H1 (cell line): ENCODE data around the gene PEX5L. TPM values are rescaled to one million over a fixed set of nuclear protein-coding genes. Genes with fewer than 3 reads are reported as not detected.

Source experiments
- CTCF ChIA-PET: fragments of 300-600 bp; sonication (Branson Sonifier 250); formaldehyde crosslinking; loops from one replicate; lab custom pipeline; 2021; ENCODE audit not compliant: partially characterized antibody; lab: Charles Lee
- POLR2A ChIA-PET: fragments of 300-600 bp; sonication (Branson Sonifier 250); formaldehyde crosslinking; loops from one replicate; lab custom pipeline; 2021; ENCODE audit warnings: inconsistent platforms; ENCODE audit not compliant: partially characterized antibody; lab: Charles Lee
- DNase-seq, 2 experiments: peaks; one replicate each; pipeline versions ENCODE4 v3.0.0 to v3.0.0-alpha.2; 2010 to 2022; ENCODE audit warnings: low spot score in 2 of 2, low read depth in 1 of 2, mixed read lengths in 1 of 2
- FAIRE-seq: peaks from 2 replicates; lab custom pipeline; 2011; peaks lifted over from hg19 to GRCh38; lab: Jason Lieb, UNC
- H2AFZ ChIP-seq: 2 replicates; pipeline ENCODE4 v1.8.1; 2012; ENCODE audit warnings: low read length, inconsistent platforms
- H2AK5ac ChIP-seq: 2 replicates; pipeline ENCODE4 v1.6.1; 2013; ENCODE audit warnings: low read depth, low read length
- H2BK120ac ChIP-seq: replicated peaks from 2 replicates; pipeline ENCODE3; 2013; ENCODE audit warnings: low read depth, low read length, inconsistent platforms
- H2BK12ac ChIP-seq: 2 replicates; pipeline ENCODE4 v1.6.1; 2013; ENCODE audit warnings: low read depth, low read length
- H2BK15ac ChIP-seq: 2 replicates; pipeline ENCODE4 v1.6.1; 2013; ENCODE audit warnings: low read length
- H2BK20ac ChIP-seq: 2 replicates; pipeline ENCODE4 v1.6.1; 2013; ENCODE audit warnings: low read length
- H2BK5ac ChIP-seq: 2 replicates; pipeline ENCODE4 v1.6.1; 2013; ENCODE audit warnings: low read depth, low read length
- H3K14ac ChIP-seq: 2 replicates; pipeline ENCODE4 v1.6.1; 2013; ENCODE audit warnings: inconsistent platforms; ENCODE audit not compliant: insufficient read length
- H3K18ac ChIP-seq: 2 replicates; pipeline ENCODE4 v1.6.1; 2013; ENCODE audit warnings: low read length; ENCODE audit errors: extremely low read depth
- H3K23ac ChIP-seq: 2 replicates; pipeline ENCODE4 v1.6.1; 2013; ENCODE audit warnings: inconsistent platforms; ENCODE audit not compliant: insufficient read length
- H3K23me2 ChIP-seq: 2 replicates; pipeline ENCODE4 v1.6.1; 2013; ENCODE audit warnings: low read depth, low read length
- H3K27ac ChIP-seq: 2 replicates; pipeline ENCODE4 v1.6.1; 2011; ENCODE audit warnings: low read depth, low read length, inconsistent platforms
- H3K27me3 ChIP-seq, 4 experiments: replicated peaks in 1 of 4; 1 replicate in 1 of 4; 2 replicates in 3 of 4; pipeline versions ENCODE4 v1.6.1 to v1.8.1; 2011 to 2013; ENCODE audit warnings: low read length in 3 of 4, mild to moderate bottlenecking in 3 of 4, inconsistent platforms in 2 of 4, mixed read lengths in 2 of 4, moderate library complexity in 1 of 4; ENCODE audit not compliant: control insufficient read depth in 3 of 4, insufficient read depth in 3 of 4; ENCODE audit errors: extremely low read depth in 1 of 4
- H3K36me3 ChIP-seq, 4 experiments: 2 replicates each; pipeline versions ENCODE4 v1.6.1 to v1.8.1; 2011 to 2013; ENCODE audit warnings: mild to moderate bottlenecking in 4 of 4, low read length in 3 of 4, moderate library complexity in 2 of 4, control low read depth in 1 of 4, inconsistent platforms in 1 of 4; ENCODE audit not compliant: insufficient read depth in 4 of 4, control insufficient read depth in 2 of 4
- H3K4ac ChIP-seq: replicated peaks from 2 replicates; pipeline ENCODE3; 2013; ENCODE audit warnings: low read length, low read depth, mixed read lengths, inconsistent platforms; ENCODE audit not compliant: insufficient read length
- H3K4me1 ChIP-seq, 4 experiments: replicated peaks in 1 of 4; 1 replicate in 1 of 4; 2 replicates in 3 of 4; pipeline versions ENCODE4 v1.6.1 to v1.8.1; 2011 to 2013; ENCODE audit warnings: low read length in 3 of 4, inconsistent platforms in 2 of 4, mixed read lengths in 1 of 4; ENCODE audit not compliant: insufficient read depth in 4 of 4, control insufficient read depth in 3 of 4
- H3K4me2 ChIP-seq, 2 experiments: 2 replicates each; pipeline versions ENCODE4 v1.6.1 to v1.8.1; 2011 to 2013; ENCODE audit warnings: low read depth in 2 of 2, low read length in 2 of 2, control low read depth in 1 of 2, inconsistent platforms in 1 of 2, mild to moderate bottlenecking in 1 of 2; ENCODE audit not compliant: insufficient read depth in 1 of 2
- H3K4me3 ChIP-seq, 4 experiments: fragments of 200-600, 300-600 bp in 1 of 4; sonication (generic), shearing (Covaris generic), sonication (Bioruptor Twin) in 1 of 4; 2 replicates each; pipeline versions ENCODE4 v1.5.1 to v1.8.1; 2011 to 2016; ENCODE audit warnings: low read length in 4 of 4, low read depth in 3 of 4, control low read depth in 2 of 4, inconsistent platforms in 2 of 4, mild to moderate bottlenecking in 2 of 4, mixed read lengths in 1 of 4, moderate library complexity in 1 of 4; ENCODE audit not compliant: insufficient read depth in 2 of 4; ENCODE audit errors: extremely low read depth in 1 of 4
- H3K56ac ChIP-seq: replicated peaks from 2 replicates; pipeline ENCODE3; 2013; ENCODE audit warnings: low read depth, mild to moderate bottlenecking, mixed read lengths, low read length, inconsistent platforms; ENCODE audit not compliant: insufficient read length
- H3K79me1 ChIP-seq: 2 replicates; pipeline ENCODE4 v1.6.1; 2013; ENCODE audit warnings: low read depth, low read length, control low read depth
- H3K79me2 ChIP-seq, 2 experiments: 2 replicates each; pipeline versions ENCODE4 v1.6.1 to v1.8.1; 2012 to 2013; ENCODE audit warnings: low read length in 2 of 2, mild to moderate bottlenecking in 2 of 2, inconsistent platforms in 1 of 2; ENCODE audit not compliant: insufficient read depth in 2 of 2, control insufficient read depth in 1 of 2
- H3K9ac ChIP-seq, 4 experiments: replicated peaks in 1 of 4; 1 replicate in 1 of 4; 2 replicates in 3 of 4; pipeline versions ENCODE4 v1.6.1 to v1.8.1; 2011 to 2013; ENCODE audit warnings: low read depth in 3 of 4, low read length in 3 of 4, control low read depth in 2 of 4, mild to moderate bottlenecking in 2 of 4, moderate library complexity in 2 of 4, inconsistent platforms in 1 of 4; ENCODE audit errors: extremely low read depth in 1 of 4
- H3K9me3 ChIP-seq, 2 experiments: 2 replicates each; pipeline versions ENCODE4 v1.6.1 to v1.8.1; 2012 to 2013; ENCODE audit warnings: mild to moderate bottlenecking in 2 of 2, moderate library complexity in 2 of 2, control low read depth in 1 of 2, inconsistent platforms in 1 of 2, low read depth in 1 of 2, low read length in 1 of 2, mixed read lengths in 1 of 2; ENCODE audit not compliant: insufficient read depth in 2 of 2
- H4K20me1 ChIP-seq, 2 experiments: replicated peaks in 1 of 2; 2 replicates each; pipeline versions ENCODE3 to v1.8.1; 2011 to 2013; ENCODE audit warnings: inconsistent platforms in 2 of 2, low read length in 2 of 2, mild to moderate bottlenecking in 1 of 2; ENCODE audit not compliant: insufficient read depth in 2 of 2, control insufficient read depth in 1 of 2
- H4K5ac ChIP-seq: 2 replicates; pipeline ENCODE4 v1.6.1; 2013; ENCODE audit warnings: low read length, low read depth, mixed read lengths, inconsistent platforms; ENCODE audit not compliant: insufficient read length
- H4K8ac ChIP-seq: 2 replicates; pipeline ENCODE4 v1.8.0; 2013; ENCODE audit warnings: mild to moderate bottlenecking, moderate library complexity, low read length, inconsistent platforms; ENCODE audit not compliant: insufficient read depth; ENCODE audit errors: extremely low read depth
- H4K91ac ChIP-seq: replicated peaks from 2 replicates; pipeline ENCODE3; 2013; ENCODE audit warnings: low read length, mixed read lengths, inconsistent platforms; ENCODE audit not compliant: insufficient read length
- ASH2L ChIP-seq: fragments of 200-600, 300-600 bp; sonication (generic); IDR thresholded peaks from one replicate; pipeline ENCODE4 v1.7.1; 2017; ENCODE audit warnings: low read length
- BCL11A ChIP-seq, 2 experiments: IDR thresholded peaks; one replicate each; pipeline ENCODE4 v1.6.1; 2011; ENCODE audit warnings: low read depth in 2 of 2, low read length in 2 of 2, mild to moderate bottlenecking in 2 of 2
- CBX5 ChIP-seq: fragments of 300-800, 300-1000 bp; sonication (generic); IDR thresholded peaks from 2 replicates; pipeline ENCODE4 v1.7.1; 2016; ENCODE audit warnings: antibody characterized with exemption, low read length, low read depth
- CHD2 ChIP-seq: IDR thresholded peaks from 2 replicates; pipeline ENCODE4 v1.6.1; 2012; ENCODE audit warnings: low read length, improper control_type of control experiment
- EP300 ChIP-seq, 2 experiments: IDR thresholded peaks; 1 replicate in 1 of 2; 2 replicates in 1 of 2; pipeline ENCODE4 v1.6.1; 2011 to 2012; ENCODE audit warnings: low read depth in 2 of 2, low read length in 2 of 2, mild to moderate bottlenecking in 2 of 2, borderline replicate concordance in 1 of 2, inconsistent platforms in 1 of 2, moderate library complexity in 1 of 2
- GABPA ChIP-seq: IDR thresholded peaks from 2 replicates; pipeline ENCODE4 v1.6.1; 2011; ENCODE audit warnings: mild to moderate bottlenecking, low read length, moderate library complexity, borderline replicate concordance; ENCODE audit not compliant: insufficient read depth
- HDAC2 ChIP-seq, 2 experiments: fragments of 300-600 bp in 1 of 2; sonication (generic) in 1 of 2; IDR thresholded peaks; 2 replicates each; pipeline ENCODE4 v1.6.1; 2011 to 2012; ENCODE audit warnings: low read depth in 2 of 2, low read length in 2 of 2, mild to moderate bottlenecking in 2 of 2, moderate library complexity in 2 of 2, borderline replicate concordance in 1 of 2, inconsistent platforms in 1 of 2
- KDM1A ChIP-seq: fragments of 200-600, 300-600 bp; sonication (generic); IDR thresholded peaks from 2 replicates; pipeline ENCODE4 v1.7.1; 2016; ENCODE audit warnings: mild to moderate bottlenecking, low read length, borderline replicate concordance
- RAD21 ChIP-seq, 2 experiments: IDR thresholded peaks in 1 of 2; conservative IDR thresholded peaks in 1 of 2; 2 replicates each; pipeline ENCODE4 v1.6.1; 2011; ENCODE audit warnings: low read depth in 2 of 2, low read length in 2 of 2, improper control_type of control experiment in 1 of 2, inconsistent platforms in 1 of 2, mild to moderate bottlenecking in 1 of 2, moderate library complexity in 1 of 2
- RFX5 ChIP-seq: IDR thresholded peaks from 2 replicates; pipeline ENCODE4 v1.6.1; 2011; ENCODE audit warnings: low read depth, low read length, improper control_type of control experiment, borderline replicate concordance
- RXRA ChIP-seq: IDR thresholded peaks from 2 replicates; pipeline ENCODE4 v1.6.1; 2011; ENCODE audit warnings: low read depth, mild to moderate bottlenecking, low read length, moderate library complexity; ENCODE audit not compliant: insufficient read depth
- SIN3A ChIP-seq, 2 experiments: IDR thresholded peaks in 1 of 2; conservative IDR thresholded peaks in 1 of 2; 2 replicates each; pipeline ENCODE4 v1.6.1; 2011 to 2012; ENCODE audit warnings: low read length in 2 of 2, improper control_type of control experiment in 1 of 2, low read depth in 1 of 2, mild to moderate bottlenecking in 1 of 2
- TAF1 ChIP-seq: IDR thresholded peaks from 2 replicates; pipeline ENCODE4 v1.6.1; 2011; ENCODE audit warnings: mild to moderate bottlenecking, low read depth, low read length
- YY1 ChIP-seq: IDR thresholded peaks from 2 replicates; pipeline ENCODE4 v1.6.1; 2011; ENCODE audit warnings: low read depth, mild to moderate bottlenecking, low read length
- WGBS, 2 experiments: shearing (Covaris generic) in 1 of 2; methylation state at CpG; one replicate each; pipeline versions ENCODE4 v1.1.6 to v1.1.7; 2013 to 2015; ENCODE audit warnings: low lambda C conversion rate in 2 of 2, mixed read lengths in 2 of 2, inconsistent platforms in 1 of 2, low coverage in 1 of 2, missing lambda C conversion rate in 1 of 2; ENCODE audit not compliant: insufficient replicate concordance in 2 of 2, insufficient coverage in 1 of 2, insufficient read length in 1 of 2; ENCODE audit errors: extremely low coverage in 1 of 2, missing lambda C conversion rate in 1 of 2; 5-methylcytosine and 5-hydroxymethylcytosine counted together
- polyA plus RNA-seq, 7 experiments: library from polyadenylated mRNA; depleted of rRNA in 3 of 7; stranded (reverse) in 5 of 7; unstranded in 2 of 7; fragments of >200 nt in 5 of 7; fragments of 200-250 nt in 2 of 7; gene quantifications; 1 replicate in 5 of 7; 2 replicates in 1 of 7; 4 replicates in 1 of 7; pipeline versions ENCODE4 v1.2.1 to v1.2.3, GENCODE V29; 2011 to 2013; ENCODE audit warnings: missing spikeins in 2 of 7, mixed read lengths in 2 of 7
- total RNA-seq: library from RNA; stranded (reverse); fragmentation: NEBNext Ultra II Directional; extraction: Animal tissue kit (Norgen Biotek cat#: 25700); gene quantifications from 2 replicates; pipeline ENCODE4 v1.2.1, GENCODE V29; 2021

PEX5L gene
- total and polyA plus RNA-seq, 2 of the 8 experiments (the other 6 are each of a cell fraction or from before 2014, with no cell fraction given): 0.80 to 4.2 TPM

GRCh38 chr3:179861953-179862352 is 174.8 kb downstream of the PEX5L start:
- H4K91ac ChIP-seq: no peak overlapping the region
- WGBS, 2 experiments: 89% methylated on average over 4 of the region's 4 CpGs; no CpG with 5 or more reads in 1 of the 2 experiments
- no peaks in the 10 kb centered on the region for H3K23me2 ChIP-seq
- H2AK5ac ChIP-seq: no peak overlapping the region
- H3K79me1 ChIP-seq: no peaks in the 10 kb centered on the region
- H4K20me1 ChIP-seq: no peaks in the 10 kb centered on the region
- no peak overlapping the region for H3K14ac ChIP-seq
- H3K79me2 ChIP-seq: no peaks in the 10 kb centered on the region
- no peaks in the 10 kb centered on the region for H3K4me1 ChIP-seq
- POLR2A ChIA-PET: no interaction called here
- no peak overlapping the region for H4K5ac ChIP-seq
- H2BK12ac ChIP-seq: no peak overlapping the region
- H3K9me3 ChIP-seq: no peaks in the 10 kb centered on the region
- H3K9ac ChIP-seq: no peak overlapping the region
- no peak for FAIRE-seq
- no peak overlapping the region for H4K8ac ChIP-seq
- no peak overlapping the region for H2BK120ac ChIP-seq
- H3K4ac ChIP-seq: no peak overlapping the region
- H2AFZ ChIP-seq: no peak overlapping the region
- no peaks in the 10 kb centered on the region for H3K27me3 ChIP-seq
- H3K18ac ChIP-seq: no peak overlapping the region
- no peaks in the 10 kb centered on the region for H3K36me3 ChIP-seq
- no peak overlapping the region for H2BK5ac ChIP-seq
- no peak overlapping the region for H3K27ac ChIP-seq
- no peak overlapping the region for H3K23ac ChIP-seq
- H3K4me3 ChIP-seq: no peak overlapping the region
- no peak overlapping the region for H2BK15ac ChIP-seq
- no peak overlapping the region for H3K4me2 ChIP-seq
- H2BK20ac ChIP-seq: no peak overlapping the region
- DNase-seq: no peak
- H3K56ac ChIP-seq: no peak overlapping the region
- CTCF ChIA-PET: interaction anchor here (2.3 kb wide), 1 partner anchor 10 kb away, joined by 12 read pairs; no protein-coding TSS in a partner anchor
- TF ChIP-seq RFX5 (no peak), RAD21 (IDR thresholded peaks at IDR 0.05 in 1 of 2, conservative IDR thresholded peaks at IDR 0.05 in 1 of 2; ENCODE audit: low read depth in 2 of 2, low read length in 2 of 2) (no peak), CHD2 (no peak), SIN3A (conservative IDR thresholded peaks at IDR 0.05 in 1 of 2, IDR thresholded peaks at IDR 0.05 in 1 of 2; ENCODE audit: low read depth in 1 of 2, low read length in 2 of 2) (no peak), YY1 (no peak), HDAC2 (IDR thresholded peaks at IDR 0.05; ENCODE audit: borderline replicate concordance in 1 of 2, low read depth in 2 of 2, low read length in 2 of 2) (no peak), ASH2L (no peak), GABPA (no peak), CBX5 (no peak), KDM1A (no peak), RXRA (no peak), BCL11A (IDR thresholded peaks at IDR 0.05; ENCODE audit: low read depth in 2 of 2, low read length in 2 of 2) (no peak), TAF1 (no peak), EP300 (IDR thresholded peaks at IDR 0.05; ENCODE audit: borderline replicate concordance in 1 of 2, low read depth in 2 of 2, low read length in 2 of 2) (no peak)
